ENCODE results near the gene POLK. TPM values are rescaled to one million over a fixed set of nuclear protein-coding genes. Genes with fewer than 3 reads are reported as not detected.
"Not testable (repeated sequence)": the region's sequence is repeated elsewhere in the genome, so short reads cannot be mapped to it uniquely, and the experiment has no call there.

Gene POLK
- total RNA-seq, 1 experiment from 2014 or later = 20.9 TPM

DNA sequence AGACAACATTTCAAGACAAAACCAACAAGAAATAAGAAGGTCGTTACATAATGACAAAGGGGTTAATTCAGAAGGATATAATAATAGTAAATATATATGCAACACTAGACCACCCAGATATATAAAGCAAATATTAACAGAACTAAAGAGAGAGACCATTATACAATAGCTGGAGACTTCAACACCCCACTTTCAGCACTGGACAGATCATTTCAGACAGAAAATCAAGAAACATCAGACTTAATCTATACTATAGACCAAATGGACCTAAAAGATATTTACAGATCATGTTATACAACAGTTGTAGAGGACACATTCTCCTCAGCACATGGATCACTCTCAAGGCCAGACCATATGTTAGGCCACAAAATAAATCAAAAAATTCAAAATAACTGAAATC is 27.1 kb upstream of the POLK start:
- no TSS peak for BruUV-seq (replicated peaks)
- POLR2A ChIA-PET (ENCODE audit: unreplicated experiment) = interaction anchor here (0.6 kb wide), 1 partner anchor 115 kb away, joined by 7 read pairs; no protein-coding TSS in a partner anchor
- Histone ChIP-seq H4K20me1 (ENCODE audit: insufficient read depth) (no peaks in the 10 kb centered on the region), H3K79me2 (ENCODE audit: low read depth) (peaks cover 25% of the 10 kb centered on the region; the same call in 1 of the 2 replicates), H3K9me3 (ENCODE audit: insufficient read depth, low read depth) (no peaks in the 10 kb centered on the region; the same call in 1 of the 2 replicates), H3K4me1 (replicated peaks; ENCODE audit: insufficient read depth) (no peaks in the 10 kb centered on the region), H3K4me3 (no peak overlapping the region), H3K4me2 (no peak overlapping the region), H3F3A (ENCODE audit: insufficient read depth, low read depth) (no peaks in the 10 kb centered on the region), H3K27me3 (ENCODE audit: insufficient read depth, low read depth) (no peaks in the 10 kb centered on the region), H3K36me3 (ENCODE audit: low read depth) (no peaks in the 10 kb centered on the region), H2AFZ (no peak overlapping the region), H3K27ac (no peak overlapping the region), H3K9me2 (ENCODE audit: insufficient read depth) (0 out of 2 replicates have a peak, but pooled peaks cover 2% of the 10 kb centered on the region)
- DNase-seq = no peak
- CTCF ChIA-PET = no interaction called here
- intact Hi-C loops (cut with micrococcal nuclease; ENCODE audit: unreplicated experiment) = no loop called here
- TF ChIP-seq, protein P1, sequence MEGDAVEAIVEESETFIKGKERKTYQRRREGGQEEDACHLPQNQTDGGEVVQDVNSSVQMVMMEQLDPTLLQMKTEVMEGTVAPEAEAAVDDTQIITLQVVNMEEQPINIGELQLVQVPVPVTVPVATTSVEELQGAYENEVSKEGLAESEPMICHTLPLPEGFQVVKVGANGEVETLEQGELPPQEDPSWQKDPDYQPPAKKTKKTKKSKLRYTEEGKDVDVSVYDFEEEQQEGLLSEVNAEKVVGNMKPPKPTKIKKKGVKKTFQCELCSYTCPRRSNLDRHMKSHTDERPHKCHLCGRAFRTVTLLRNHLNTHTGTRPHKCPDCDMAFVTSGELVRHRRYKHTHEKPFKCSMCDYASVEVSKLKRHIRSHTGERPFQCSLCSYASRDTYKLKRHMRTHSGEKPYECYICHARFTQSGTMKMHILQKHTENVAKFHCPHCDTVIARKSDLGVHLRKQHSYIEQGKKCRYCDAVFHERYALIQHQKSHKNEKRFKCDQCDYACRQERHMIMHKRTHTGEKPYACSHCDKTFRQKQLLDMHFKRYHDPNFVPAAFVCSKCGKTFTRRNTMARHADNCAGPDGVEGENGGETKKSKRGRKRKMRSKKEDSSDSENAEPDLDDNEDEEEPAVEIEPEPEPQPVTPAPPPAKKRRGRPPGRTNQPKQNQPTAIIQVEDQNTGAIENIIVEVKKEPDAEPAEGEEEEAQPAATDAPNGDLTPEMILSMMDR (conservative IDR thresholded peaks at IDR 0.05) = no peak
- no peak for TF ChIP-seq EZH2 (IDR thresholded peaks at IDR 0.05; ENCODE audit: low read depth)

DNA sequence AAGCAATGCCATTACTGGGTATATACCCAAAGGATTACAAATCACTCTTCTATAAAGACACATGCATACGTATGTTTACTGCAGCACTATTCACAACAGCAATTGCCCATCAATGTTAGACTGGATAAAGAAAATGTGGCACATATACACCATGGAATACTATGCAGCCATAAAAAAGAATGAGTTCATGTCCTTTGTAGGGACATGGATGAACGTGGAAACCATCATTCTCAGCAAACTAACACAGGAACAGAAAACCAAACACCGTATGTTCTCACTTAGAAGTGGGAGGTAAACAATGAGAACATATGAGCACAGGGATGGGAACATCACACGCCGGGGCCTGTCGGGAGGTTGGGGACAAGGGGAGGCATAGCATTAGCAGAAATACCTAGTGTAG is 21.8 kb upstream of the POLK start:
- peaks cover 13% of the 10 kb centered on the region; the same call in 1 of the 2 replicates for H3K79me2 ChIP-seq (ENCODE audit: low read depth)
- DNase-seq; H3K4me2 ChIP-seq; intact Hi-C loops (cut with micrococcal nuclease; ENCODE audit: unreplicated experiment); H3F3A ChIP-seq (ENCODE audit: insufficient read depth, low read depth); H3K36me3 ChIP-seq (ENCODE audit: low read depth); H3K4me1 ChIP-seq (replicated peaks; ENCODE audit: insufficient read depth); H3K27me3 ChIP-seq (ENCODE audit: insufficient read depth, low read depth); H2AFZ ChIP-seq; BruUV-seq (replicated peaks); CTCF ChIA-PET; H3K9me2 ChIP-seq (ENCODE audit: insufficient read depth); POLR2A ChIA-PET (ENCODE audit: unreplicated experiment); H4K20me1 ChIP-seq (ENCODE audit: insufficient read depth); H3K27ac ChIP-seq; H3K4me3 ChIP-seq; H3K9me3 ChIP-seq (ENCODE audit: insufficient read depth, low read depth): not testable (repeated sequence)

DNA sequence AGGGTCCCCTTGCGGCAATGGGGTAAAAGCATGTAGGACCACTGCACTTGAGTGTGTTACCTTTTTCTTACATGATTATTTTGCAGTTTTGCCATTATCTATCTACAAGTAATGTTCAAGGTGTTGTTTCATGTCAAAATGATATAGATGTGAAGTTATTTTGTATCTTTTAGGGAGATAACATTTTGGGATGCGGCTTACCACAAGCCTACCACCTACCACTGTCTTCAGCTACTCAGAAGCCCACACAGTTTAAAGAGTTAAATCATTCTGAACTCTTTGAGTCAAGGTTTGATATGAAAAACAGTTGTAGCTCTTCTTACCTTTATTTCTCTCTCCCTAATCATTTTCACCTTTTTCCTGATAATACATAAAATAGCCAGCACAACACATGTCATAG is 20.1 kb upstream of the POLK start:
- Histone ChIP-seq H3K4me2 (no peak overlapping the region), H3F3A (ENCODE audit: insufficient read depth, low read depth) (no peaks in the 10 kb centered on the region), H3K27ac (no peak overlapping the region), H3K27me3 (ENCODE audit: insufficient read depth, low read depth) (no peaks in the 10 kb centered on the region), H4K20me1 (ENCODE audit: insufficient read depth) (0 out of 2 replicates have a peak, but pooled peaks cover 4% of the 10 kb centered on the region), H3K79me2 (ENCODE audit: low read depth) (peaks cover 13% of the 10 kb centered on the region; the same call in 1 of the 2 replicates), H3K4me1 (replicated peaks; ENCODE audit: insufficient read depth) (no peaks in the 10 kb centered on the region), H3K4me3 (no peak overlapping the region), H3K9me2 (ENCODE audit: insufficient read depth) (no peaks in the 10 kb centered on the region), H3K9me3 (ENCODE audit: insufficient read depth, low read depth) (no peaks in the 10 kb centered on the region), H2AFZ (no peak overlapping the region), H3K36me3 (ENCODE audit: low read depth) (no peaks in the 10 kb centered on the region)
- BruUV-seq (replicated peaks) = no TSS peak
- DNase-seq = no peak
- no peak for TF ChIP-seq EZH2 (IDR thresholded peaks at IDR 0.05; ENCODE audit: low read depth)
- TF ChIP-seq, protein P1 (conservative IDR thresholded peaks at IDR 0.05) = no peak
- intact Hi-C loops (cut with micrococcal nuclease; ENCODE audit: unreplicated experiment) = no loop called here
- ChIA-PET POLR2A (ENCODE audit: unreplicated experiment) (no interaction called here), CTCF (interaction anchor here (0.7 kb wide), 1 partner anchor 656 kb away, joined by 4 read pairs; no protein-coding TSS in a partner anchor)

DNA sequence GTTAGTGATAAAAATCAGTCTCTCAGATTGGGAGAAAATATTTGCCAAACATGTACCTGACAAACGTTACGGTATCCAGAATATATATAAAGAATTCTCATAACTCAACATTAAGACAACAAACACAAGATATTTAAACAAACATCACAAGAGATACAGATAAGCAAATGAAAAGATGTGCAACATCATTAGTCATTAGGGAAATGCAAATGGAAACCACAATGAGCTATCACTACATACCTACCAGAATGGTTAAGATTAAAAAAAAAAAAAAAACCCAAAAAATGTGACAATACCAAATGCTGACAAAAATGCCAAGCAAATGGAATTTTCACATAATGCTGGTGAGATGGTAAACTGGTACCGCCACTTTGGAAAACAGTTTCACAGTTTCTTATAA is 15.7 kb upstream of the POLK start:
- H3K27me3 ChIP-seq (ENCODE audit: insufficient read depth, low read depth) = no peaks in the 10 kb centered on the region
- H3K36me3 ChIP-seq (ENCODE audit: low read depth) = no peaks in the 10 kb centered on the region
- H3K4me1 ChIP-seq (replicated peaks; ENCODE audit: insufficient read depth) = no peaks in the 10 kb centered on the region
- H3F3A ChIP-seq (ENCODE audit: insufficient read depth, low read depth) = no peaks in the 10 kb centered on the region
- ChIA-PET POLR2A (ENCODE audit: unreplicated experiment) (no interaction called here), CTCF (no interaction called here)
- H3K4me3 ChIP-seq = no peak overlapping the region
- no peak for DNase-seq
- H2AFZ ChIP-seq = no peak overlapping the region
- no peaks in the 10 kb centered on the region for H3K79me2 ChIP-seq (ENCODE audit: low read depth)
- no peaks in the 10 kb centered on the region for H3K9me3 ChIP-seq (ENCODE audit: insufficient read depth, low read depth)
- H3K9me2 ChIP-seq (ENCODE audit: insufficient read depth) = no peaks in the 10 kb centered on the region; the same call in 1 of the 2 replicates
- peaks cover 8% of the 10 kb centered on the region; the same call in 1 of the 2 replicates for H4K20me1 ChIP-seq (ENCODE audit: insufficient read depth)
- intact Hi-C loops (cut with micrococcal nuclease; ENCODE audit: unreplicated experiment) = no loop called here
- no peak for TF ChIP-seq EZH2 (IDR thresholded peaks at IDR 0.05; ENCODE audit: low read depth)
- TF ChIP-seq, protein P1 (conservative IDR thresholded peaks at IDR 0.05) = no peak
- H3K4me2 ChIP-seq = no peak overlapping the region
- no TSS peak for BruUV-seq (replicated peaks)
- no peak overlapping the region for H3K27ac ChIP-seq
